Spleen (tissue), 7 donors: ENCODE measurements around the gene DNAJB4.

Experiments used
- CTCF ChIP-seq, 11 experiments: fragments of 200-600 bp in 7 of 11; fragments of 450-650 bp in 4 of 11; sonication (generic) in 4 of 11; IDR thresholded peaks in 8 of 11; conservative IDR thresholded peaks in 3 of 11; 1 replicate in 7 of 11; 2 replicates in 4 of 11; pipeline versions ENCODE4 v1.4.0 to v1.8.0; 2016 to 2021; ENCODE audit warnings: antibody characterized with exemption in 11 of 11, inconsistent platforms in 4 of 11, mild to moderate bottlenecking in 1 of 11
- POLR2A ChIP-seq, 3 donors: fragments of 450-650 bp; IDR thresholded peaks; one replicate each; pipeline ENCODE4 v1.5.1; 2017; ENCODE audit warnings: antibody characterized with exemption in 3 of 3, mild to moderate bottlenecking in 1 of 3
- donor health status: DM: no; HTN: no; CAD: no; lungs with moderate emphysema.
- donor health status: DM: no; HTN: no; CAD: no.
- donor health status: DM: no; HTN: no; CAD: no.

GRCh38 chr1:77989744-77990143 lies 15.0 kb upstream of the DNAJB4 start:
- TF ChIP-seq CTCF (IDR thresholded peaks at IDR 0.05 in 8 of 11, conservative IDR thresholded peaks at IDR 0.05 in 3 of 11): no peak
- TF ChIP-seq POLR2A (IDR thresholded peaks at IDR 0.05): no peak
